Endothelial cell of umbilical vein (primary cell): ENCODE measurements around the gene RGP1. TPM values are rescaled to one million over a fixed set of nuclear protein-coding genes. Genes with fewer than 3 reads are reported as not detected.

ENCODE experiments used
- BruUV-seq: library from RNA; stranded (reverse); fragments of 400-500 nt; replicated peaks from 2 replicates; lab custom pipeline; 2021; lab: Mats Ljungman, UMichigan
- CTCF ChIA-PET: fragments of 300-600, 350-600 bp; sonication (Branson Sonifier 250); formaldehyde crosslinking; loops from one replicate; lab custom pipeline; 2021; ENCODE audit warnings: antibody characterized with exemption, inconsistent platforms; lab: Charles Lee
- POLR2A ChIA-PET: fragments of 300-600, 350-600 bp; sonication (Branson Sonifier 250); formaldehyde crosslinking; loops from one replicate; lab custom pipeline; 2021; ENCODE audit warnings: antibody characterized with exemption, inconsistent platforms; lab: Charles Lee
- DNase-seq: peaks from one replicate; pipeline ENCODE4 v3.0.0-alpha.2; 2011; ENCODE audit warnings: low read depth, low spot score
- FAIRE-seq: peaks from 2 replicates; lab custom pipeline; 2011; peaks lifted over from hg19 to GRCh38; lab: Jason Lieb, UNC
- H2AFZ ChIP-seq: 2 replicates; pipeline ENCODE4 v1.6.0; 2012; ENCODE audit warnings: low read depth, low read length, control low read depth, inconsistent platforms
- H3K27ac ChIP-seq: 2 replicates; pipeline ENCODE4 v1.5.1; 2011; ENCODE audit warnings: low read depth, mild to moderate bottlenecking, control low read depth, low read length, moderate library complexity; ENCODE audit not compliant: insufficient read depth
- H3K27me3 ChIP-seq, 2 experiments: 2 replicates each; pipeline versions ENCODE4 v1.6.0 to v1.6.1; 2011; ENCODE audit warnings: low read length in 2 of 2, mixed read lengths in 1 of 2; ENCODE audit not compliant: control insufficient read depth in 2 of 2, insufficient read depth in 2 of 2
- H3K36me3 ChIP-seq, 2 experiments: 2 replicates in 1 of 2; 3 replicates in 1 of 2; pipeline ENCODE4 v1.5.1; 2011; ENCODE audit warnings: low read length in 2 of 2, mild to moderate bottlenecking in 1 of 2, moderate library complexity in 1 of 2; ENCODE audit not compliant: control insufficient read depth in 2 of 2, insufficient read depth in 2 of 2; ENCODE audit errors: extremely low read depth in 1 of 2
- H3K4me1 ChIP-seq: 3 replicates; pipeline ENCODE4 v1.5.1; 2011; ENCODE audit warnings: mild to moderate bottlenecking, low read length; ENCODE audit not compliant: control insufficient read depth, insufficient read depth; ENCODE audit errors: extremely low read depth
- H3K4me2 ChIP-seq: 2 replicates; pipeline ENCODE4 v1.6.1; 2011; ENCODE audit warnings: low read length, control low read depth, mixed read lengths; ENCODE audit not compliant: insufficient read depth
- H3K4me3 ChIP-seq, 3 experiments: fragments of 200-600 bp in 1 of 3; sonication (generic), shearing (Covaris generic) in 1 of 3; replicated peaks in 1 of 3; 2 replicates each; pipeline ENCODE4 v1.5.1; 2011 to 2016; ENCODE audit warnings: control low read depth in 3 of 3, low read length in 3 of 3, mild to moderate bottlenecking in 2 of 3, inconsistent platforms in 1 of 3, low read depth in 1 of 3, moderate library complexity in 1 of 3; ENCODE audit not compliant: insufficient read depth in 1 of 3
- H3K79me2 ChIP-seq: 2 replicates; pipeline ENCODE4 v1.6.0; 2012; ENCODE audit warnings: low read length, inconsistent platforms; ENCODE audit not compliant: control insufficient read depth, insufficient read depth
- H3K9ac ChIP-seq: replicated peaks from 2 replicates; pipeline ENCODE3; 2011; ENCODE audit warnings: low read length, control low read depth; ENCODE audit not compliant: insufficient read depth; ENCODE audit errors: extremely low read depth
- H3K9me1 ChIP-seq: replicated peaks from 3 replicates; pipeline ENCODE4 v1.6.0; 2011; ENCODE audit warnings: mild to moderate bottlenecking, low read length; ENCODE audit not compliant: control insufficient read depth, insufficient read depth; ENCODE audit errors: extremely low read depth
- H3K9me3 ChIP-seq: replicated peaks from 2 replicates; pipeline ENCODE4 v1.5.1; 2012; ENCODE audit warnings: low read length, inconsistent platforms; ENCODE audit not compliant: control insufficient read depth, insufficient read depth
- H4K20me1 ChIP-seq: replicated peaks from 2 replicates; pipeline ENCODE3; 2011; ENCODE audit warnings: mild to moderate bottlenecking, low read length; ENCODE audit not compliant: control insufficient read depth, insufficient read depth; ENCODE audit errors: extremely low read depth
- CTCF ChIP-seq, 2 donors: IDR thresholded peaks; 1 replicate in 1 of 2; 2 replicates in 1 of 2; pipeline ENCODE4 v1.5.1; 2011; ENCODE audit warnings: low read length in 2 of 2, mild to moderate bottlenecking in 2 of 2, moderate library complexity in 2 of 2, control low read depth in 1 of 2, inconsistent platforms in 1 of 2, low read depth in 1 of 2; ENCODE audit not compliant: insufficient read depth in 1 of 2; ENCODE audit errors: extremely low read depth in 1 of 2
- EZH2 ChIP-seq: IDR thresholded peaks from 2 replicates; pipeline ENCODE4 v1.6.1; 2012; ENCODE audit warnings: borderline replicate concordance, low read depth, mild to moderate bottlenecking, moderate library complexity, low read length, inconsistent platforms; ENCODE audit not compliant: severe bottlenecking
- JUN ChIP-seq: IDR thresholded peaks from 2 replicates; pipeline ENCODE4 v1.6.1; 2011; ENCODE audit warnings: borderline replicate concordance, low read depth; ENCODE audit not compliant: insufficient read length, insufficient read depth
- POLR2A ChIP-seq: IDR thresholded peaks from 2 replicates; pipeline ENCODE4 v1.6.1; 2012; ENCODE audit warnings: low read depth, mild to moderate bottlenecking, control low read depth, low read length
- POLR2AphosphoS5 ChIP-seq: IDR thresholded peaks from 2 replicates; pipeline ENCODE4 v1.6.1; 2012; ENCODE audit warnings: low read depth, mild to moderate bottlenecking, control low read depth, low read length, moderate library complexity; ENCODE audit not compliant: insufficient read depth
- dilution Hi-C: fragments of 300-500 bp; cut with MboI; formaldehyde crosslinking; loops from one replicate; pipeline ENCODE4 v1.15.0; 2019; ENCODE audit warnings: low sequenced_read_pairs; ENCODE audit not compliant: extremely low pct_ligation_motif_present
- intact Hi-C: fragments of 100-400 bp; cut with micrococcal nuclease; formaldehyde crosslinking; loops from one replicate; pipeline ENCODE4 v1.10.0; 2022
- polyA plus RNA-seq, 4 experiments: library from polyadenylated mRNA; depleted of rRNA in 3 of 4; stranded (reverse) in 3 of 4; unstranded in 1 of 4; fragments of >200 nt; gene quantifications; 2 replicates each; pipeline versions ENCODE4 v1.2.1 to v1.2.3, GENCODE V29; 2011 to 2012; ENCODE audit warnings: missing spikeins in 1 of 4
- total RNA-seq: library from RNA; stranded (reverse); gene quantifications from 2 replicates; pipeline ENCODE4 v1.2.3, GENCODE V29; 2021
- TF ChIP-seq, protein P1 (sequence below): IDR thresholded peaks from 2 replicates; pipeline ENCODE4 v1.6.1; 2011; ENCODE audit not compliant: insufficient read depth, insufficient read length

Gene RGP1
- total and polyA plus RNA-seq, 2 donors (not counting 3 experiments of a cell fraction or from before 2014, with no cell fraction given): 15.0 to 29.0 TPM

- CTCF ChIA-PET: interaction anchor here (0.9 to 7.2 kb wide), 9 partner anchors 7 to 82 kb away, joined by 3 to 86 read pairs (median 6); partner anchors contain the start of gene MSMP
- no peak for TF ChIP-seq CTCF (IDR thresholded peaks at IDR 0.05; ENCODE audit: extremely low read depth in 1 of 2, insufficient read depth in 1 of 2, low read depth in 1 of 2, low read length in 2 of 2)
- TF ChIP-seq POLR2A: no peak
- TF ChIP-seq, protein P1, sequence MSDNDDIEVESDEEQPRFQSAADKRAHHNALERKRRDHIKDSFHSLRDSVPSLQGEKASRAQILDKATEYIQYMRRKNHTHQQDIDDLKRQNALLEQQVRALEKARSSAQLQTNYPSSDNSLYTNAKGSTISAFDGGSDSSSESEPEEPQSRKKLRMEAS: no peak
- no peak for TF ChIP-seq JUN
- TF ChIP-seq POLR2AphosphoS5: no peak
- TF ChIP-seq EZH2: no peak
- Histone ChIP-seq H3K36me3 (peaks cover 38 to 45% of the 10 kb centered on the region in 2 experiments), H3K4me3 (no peak overlapping the region), H4K20me1 (no peaks in the 10 kb centered on the region), H3K27me3 (no peaks in the 10 kb centered on the region), H3K9me1 (no peaks in the 10 kb centered on the region), H3K27ac (no peak overlapping the region), H2AFZ (no peak overlapping the region), H3K9ac (no peak overlapping the region), H3K4me1 (peaks cover 28% of the 10 kb centered on the region), H3K79me2 (peaks cover 88% of the 10 kb centered on the region), H3K9me3 (no peaks in the 10 kb centered on the region), H3K4me2 (no peak overlapping the region)
- FAIRE-seq: no peak
- no TSS peak for BruUV-seq
- POLR2A ChIA-PET: interaction anchor here (1.4 kb wide), 1 partner anchor 12 kb away, joined by 5 read pairs; the partner anchor contains the start of genes CREB3 and TLN1
- dilution Hi-C loops: no loop called here
- intact Hi-C loops: no loop called here
- no peak for DNase-seq
These were observed 5.1 kb upstream of the RGP1 start for GRCh38 chr9:35743880-35744518.
